Stomach (tissue), 4 donors: ENCODE measurements around the gene PABPN1.

Experiments used
- EP300 ChIP-seq: sonication (generic); formaldehyde crosslinking; IDR thresholded peaks from one replicate; pipeline ENCODE4 v1.6.1; 2017; ENCODE audit warnings: antibody characterized with exemption
- POLR2A ChIP-seq, 4 donors: fragments of 450-650 bp; IDR thresholded peaks; one replicate each; pipeline ENCODE4 v1.6.1; 2016; ENCODE audit warnings: antibody characterized with exemption in 4 of 4, control low read depth in 2 of 4, mild to moderate bottlenecking in 1 of 4, moderate library complexity in 1 of 4
- POLR2AphosphoS5 ChIP-seq, 3 donors: sonication (generic); formaldehyde crosslinking; IDR thresholded peaks; one replicate each; pipeline ENCODE4 v1.6.1; 2016; ENCODE audit warnings: antibody characterized with exemption in 3 of 3
- TF ChIP-seq, protein P1 (sequence below), 7 experiments: fragments of 450-650 bp in 4 of 7; fragments of 200-600 bp in 3 of 7; sonication (generic) in 3 of 7; IDR thresholded peaks; one replicate each; pipeline ENCODE4 v1.5.1; 2016 to 2019; ENCODE audit warnings: antibody characterized with exemption in 7 of 7, control low read depth in 2 of 7, mild to moderate bottlenecking in 1 of 7

DNA sequence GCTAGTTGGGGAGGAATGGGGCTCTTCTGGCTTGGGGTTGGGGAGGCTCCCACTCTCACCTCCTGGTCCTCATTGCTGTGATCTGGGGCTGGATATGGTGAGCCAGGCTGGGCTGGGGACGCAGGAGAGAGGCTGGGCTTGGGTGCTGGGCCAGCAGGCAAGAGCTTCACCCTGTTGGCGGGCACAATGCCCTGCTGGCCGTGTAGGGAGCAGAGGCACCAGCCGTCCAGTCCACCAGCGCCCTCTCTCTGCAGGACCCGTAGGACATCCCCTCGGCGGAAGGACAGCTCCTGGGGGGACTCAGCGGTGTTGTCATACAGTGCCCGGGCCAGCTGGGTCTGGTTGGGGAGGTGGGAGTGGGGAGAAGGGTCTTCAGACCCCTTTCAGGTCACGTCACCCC lies 39.2 kb downstream of the PABPN1 start:
- TF ChIP-seq, protein P1, sequence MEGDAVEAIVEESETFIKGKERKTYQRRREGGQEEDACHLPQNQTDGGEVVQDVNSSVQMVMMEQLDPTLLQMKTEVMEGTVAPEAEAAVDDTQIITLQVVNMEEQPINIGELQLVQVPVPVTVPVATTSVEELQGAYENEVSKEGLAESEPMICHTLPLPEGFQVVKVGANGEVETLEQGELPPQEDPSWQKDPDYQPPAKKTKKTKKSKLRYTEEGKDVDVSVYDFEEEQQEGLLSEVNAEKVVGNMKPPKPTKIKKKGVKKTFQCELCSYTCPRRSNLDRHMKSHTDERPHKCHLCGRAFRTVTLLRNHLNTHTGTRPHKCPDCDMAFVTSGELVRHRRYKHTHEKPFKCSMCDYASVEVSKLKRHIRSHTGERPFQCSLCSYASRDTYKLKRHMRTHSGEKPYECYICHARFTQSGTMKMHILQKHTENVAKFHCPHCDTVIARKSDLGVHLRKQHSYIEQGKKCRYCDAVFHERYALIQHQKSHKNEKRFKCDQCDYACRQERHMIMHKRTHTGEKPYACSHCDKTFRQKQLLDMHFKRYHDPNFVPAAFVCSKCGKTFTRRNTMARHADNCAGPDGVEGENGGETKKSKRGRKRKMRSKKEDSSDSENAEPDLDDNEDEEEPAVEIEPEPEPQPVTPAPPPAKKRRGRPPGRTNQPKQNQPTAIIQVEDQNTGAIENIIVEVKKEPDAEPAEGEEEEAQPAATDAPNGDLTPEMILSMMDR (IDR thresholded peaks at IDR 0.05), result no peak
- TF ChIP-seq EP300 (no peak), POLR2AphosphoS5 (IDR thresholded peaks at IDR 0.05) (no peak), POLR2A (IDR thresholded peaks at IDR 0.05) (no peak)
